CD4-positive, alpha-beta T cell treated with Interferon alpha-2 for 1 hour (primary cell): Measurements from ENCODE around the gene NTM.

Experiments used
- DNase-seq, 2 donors: peaks; one replicate each; pipeline ENCODE4 v3.0.0-alpha.2; 2020 to 2022

Gene NTM

GRCh38 chr11:131802440-131803115, 432.2 kb downstream of the NTM start:
- DNase-seq, result no peak

- no peak for DNase-seq
Observed at GRCh38 chr11:131807876-131808275, 437.5 kb downstream of the NTM start.

DNA sequence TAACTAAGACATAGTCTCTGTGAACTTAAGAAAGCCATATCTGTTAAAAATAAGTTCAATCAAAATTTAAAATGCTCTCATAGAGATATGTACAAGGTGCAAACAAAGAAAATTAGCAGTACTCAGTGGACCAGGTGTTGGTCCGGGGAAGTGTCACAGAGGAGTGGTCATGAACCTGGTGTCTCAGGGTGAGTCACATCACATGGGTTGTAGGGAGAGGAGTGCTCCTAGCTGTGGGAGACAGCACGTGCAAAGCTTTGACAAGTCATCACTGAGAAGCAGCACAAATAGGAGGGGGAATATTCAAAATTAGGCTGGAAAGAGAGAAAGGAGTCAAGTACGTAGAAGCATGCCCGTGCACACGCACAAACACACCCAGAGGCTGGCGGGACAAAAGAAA, 438.1 kb downstream of the NTM start:
- DNase-seq, result no peak

DNA sequence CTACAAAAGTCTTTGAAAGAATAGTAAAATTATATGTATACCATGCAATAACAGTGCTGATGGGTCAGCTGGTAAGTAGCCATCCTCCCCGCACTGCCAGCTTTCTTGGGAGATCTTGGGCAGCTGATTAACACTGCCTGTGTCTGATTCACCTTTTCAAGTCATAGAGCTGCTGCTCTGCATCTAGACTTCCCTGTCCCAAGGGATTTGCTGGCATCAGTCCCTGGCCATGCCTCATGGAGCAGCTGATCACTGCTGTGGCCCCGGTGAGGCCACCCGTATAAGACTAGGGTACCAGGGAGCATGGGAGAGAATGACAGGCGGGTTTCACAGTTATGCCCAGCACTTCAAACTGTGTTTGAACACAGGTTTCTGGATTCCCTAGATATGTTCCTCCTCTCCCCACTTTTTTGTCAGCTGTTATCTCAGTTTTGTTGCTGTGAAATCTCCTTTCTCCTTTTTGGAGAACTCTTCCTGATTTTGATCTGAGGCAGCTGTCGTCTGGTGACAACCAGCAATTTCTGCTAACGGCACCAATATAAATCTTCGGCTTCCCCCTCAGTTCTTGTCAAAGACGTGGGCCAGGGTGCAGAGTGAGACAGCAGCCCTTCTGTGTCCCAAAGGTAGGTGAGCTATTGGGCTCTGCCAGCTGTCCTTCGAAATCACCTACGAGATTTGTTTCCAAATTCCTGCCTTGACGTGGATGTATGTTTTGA, 438.9 kb downstream of the NTM start:
- no peak for DNase-seq

GRCh38 chr11:131810541-131810940, 440.1 kb downstream of the NTM start:
- DNase-seq, result no peak

DNA sequence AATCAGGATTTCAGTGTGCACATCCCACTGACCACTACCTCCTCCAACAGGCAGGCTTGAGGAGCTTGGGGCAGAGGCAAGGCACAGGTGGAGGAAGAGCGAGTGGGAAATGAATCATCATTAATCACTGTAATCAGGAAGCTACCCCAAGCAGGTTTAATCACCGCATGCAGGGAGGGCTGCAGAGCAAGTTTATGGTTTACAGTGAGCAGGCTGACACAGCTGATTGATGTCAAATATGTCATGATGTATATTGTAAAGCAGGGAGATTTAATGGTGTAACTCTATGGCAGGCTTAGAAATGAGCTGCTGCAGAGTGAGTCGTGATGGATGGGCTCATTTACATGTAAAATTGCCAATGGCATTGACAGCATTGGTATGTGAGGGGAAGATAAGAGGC, 441.0 kb downstream of the NTM start:
- DNase-seq, result no peak

DNA sequence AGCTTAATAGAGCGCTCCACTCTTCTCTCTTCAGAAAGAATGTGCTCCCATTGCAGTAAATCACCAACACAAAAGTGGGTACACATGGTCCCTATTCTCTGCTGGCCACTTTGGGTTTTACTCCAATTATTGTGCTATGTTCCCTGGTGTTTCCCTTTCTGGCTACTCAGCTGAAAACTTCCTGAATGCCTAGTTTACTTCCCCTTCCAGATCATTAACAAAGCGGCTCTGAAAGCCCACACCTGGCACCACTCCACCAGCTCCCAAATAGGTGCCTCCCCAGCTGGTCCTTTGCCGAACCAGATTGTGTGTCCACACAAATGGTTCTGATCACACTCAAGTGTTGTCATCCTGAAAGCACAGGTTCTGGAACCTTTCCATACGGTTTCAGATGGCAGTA, 443.7 kb downstream of the NTM start:
- no peak for DNase-seq

- DNase-seq, result no peak
Observed at GRCh38 chr11:131815590-131815989, 445.2 kb downstream of the NTM start.

GRCh38 chr11:131816051-131816450, 445.6 kb downstream of the NTM start:
- DNase-seq, result no peak

GRCh38 chr11:131817687-131818188, 447.3 kb downstream of the NTM start:
- DNase-seq, result no peak

GRCh38 chr11:131819865-131820264, 449.4 kb downstream of the NTM start:
- no peak for DNase-seq

DNA sequence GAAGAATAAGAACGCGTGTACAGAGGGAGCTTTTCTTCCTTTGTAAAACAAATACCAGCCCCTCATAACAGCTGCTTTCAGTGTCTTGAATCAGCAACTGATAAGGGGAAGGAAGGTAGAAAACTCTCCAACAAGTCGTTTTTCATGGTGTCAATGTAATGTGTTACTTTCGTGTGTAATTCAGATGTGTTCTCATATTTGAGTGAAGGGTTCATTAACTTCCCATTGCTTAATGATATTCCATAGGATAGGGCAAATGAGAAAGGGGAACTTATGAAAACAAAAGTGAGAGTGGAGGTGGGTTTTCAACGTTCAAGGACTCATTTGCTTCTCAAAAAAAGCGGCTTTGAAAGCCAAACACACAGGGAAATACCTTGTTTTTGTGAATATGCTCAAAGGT, 452.1 kb downstream of the NTM start:
- no peak for DNase-seq

GRCh38 chr11:131823772-131824171, 453.4 kb downstream of the NTM start:
- no peak for DNase-seq

- DNase-seq, result peak in 1 of 2 donors; percentile 12
Observed at GRCh38 chr11:131824771-131825170, 454.4 kb downstream of the NTM start.

- no peak for DNase-seq
Observed at GRCh38 chr11:131827430-131827829, 457.0 kb downstream of the NTM start.

- no peak for DNase-seq
Observed at GRCh38 chr11:131829725-131830124, 459.3 kb downstream of the NTM start.

GRCh38 chr11:131832079-131832478, 461.7 kb downstream of the NTM start:
- DNase-seq, result no peak

GRCh38 chr11:131833366-131833765, 463.0 kb downstream of the NTM start:
- DNase-seq, result peak in 1 of 2 donors; percentile 8

GRCh38 chr11:131837562-131837961, 467.1 kb downstream of the NTM start:
- no peak for DNase-seq

GRCh38 chr11:131838016-131838415, 467.6 kb downstream of the NTM start:
- no peak for DNase-seq

DNA sequence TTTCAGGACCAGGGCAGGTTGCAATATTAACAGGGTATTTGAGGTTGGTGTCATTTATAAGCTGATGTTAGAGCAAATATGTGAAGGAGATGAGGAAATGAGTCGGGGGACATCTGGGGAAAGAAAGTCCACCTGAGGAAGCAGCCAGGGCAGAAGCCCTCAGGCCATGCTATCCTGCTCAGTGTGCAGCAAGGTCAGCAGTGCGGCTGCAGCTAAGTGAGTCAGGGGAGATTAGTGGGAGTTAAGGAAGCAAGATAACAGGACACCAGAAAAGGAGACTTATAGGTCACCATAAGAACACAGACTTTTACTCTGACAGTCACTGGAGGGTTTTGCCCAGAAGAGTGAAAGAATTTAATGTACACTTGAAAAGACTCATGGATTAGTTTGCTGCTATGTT, 468.9 kb downstream of the NTM start:
- no peak for DNase-seq

DNA sequence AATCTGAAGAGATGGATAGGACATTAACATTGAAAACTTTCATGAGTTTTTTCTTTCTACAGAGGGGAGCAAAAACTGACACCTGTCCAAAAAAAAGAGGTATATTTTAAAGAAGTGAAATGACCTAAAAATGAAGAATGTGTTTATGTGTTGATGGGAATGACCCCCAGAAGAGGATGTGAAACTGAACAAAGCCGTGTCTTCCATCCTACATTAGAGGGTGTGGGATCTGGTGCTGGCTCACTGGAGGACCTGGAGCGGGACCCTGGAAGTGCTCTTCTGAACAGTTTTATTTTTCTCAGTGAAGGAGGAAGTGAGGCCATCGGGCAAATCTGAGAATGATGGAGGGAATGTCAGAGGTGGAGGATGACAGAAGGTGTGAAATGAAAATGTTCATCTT, 470.1 kb downstream of the NTM start:
- DNase-seq, result no peak

DNA sequence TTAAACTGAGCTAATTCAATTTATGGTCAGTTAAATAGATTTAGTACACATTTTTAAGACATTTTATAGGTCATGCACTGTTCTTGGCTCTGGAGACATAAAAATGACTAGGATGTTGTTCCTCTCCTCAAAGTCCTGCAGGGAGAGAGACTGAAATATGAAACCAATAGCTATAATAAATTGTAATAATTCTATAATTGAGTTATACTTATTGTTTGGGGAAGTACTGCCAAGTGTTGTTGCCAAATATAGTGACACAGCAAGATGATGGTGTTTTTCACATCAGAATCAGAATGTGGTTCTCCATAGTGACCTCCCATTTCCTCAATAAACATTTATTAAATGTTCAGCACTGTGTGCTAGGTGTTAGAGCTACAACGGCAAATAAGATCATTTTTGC, 470.6 kb downstream of the NTM start:
- DNase-seq, result no peak

GRCh38 chr11:131841925-131842635, 471.7 kb downstream of the NTM start:
- no peak for DNase-seq
